A549 (cell line): Measurements from ENCODE around the gene CA11. TPM values are rescaled to one million over a fixed set of nuclear protein-coding genes. Genes with fewer than 3 reads are reported as not detected.

Experiments used
- ATAC-seq, 2 experiments: fragments of 200-7000 bp in 1 of 2; fragments of >200 bp in 1 of 2; cut with Nextera tagmentation in 1 of 2; cut with Tn5 transposase in 1 of 2; 3 replicates each; pipeline versions ENCODE4 v1.8.0 to v1.9.1; 2018 to 2020; ENCODE audit warnings: mild to moderate bottlenecking in 1 of 2, moderate library complexity in 1 of 2
- CTCF ChIA-PET: fragments of 300-600 bp; sonication (Branson Sonifier 250); formaldehyde crosslinking; extraction: SDS; loops from one replicate; lab custom pipeline; 2021; ENCODE audit warnings: antibody characterized with exemption, inconsistent platforms; lab: Yijun Ruan, JAX
- POLR2A ChIA-PET: fragments of 350-600 bp; formaldehyde crosslinking; extraction: SDS; loops from one replicate; lab custom pipeline; 2021; ENCODE audit warnings: antibody characterized with exemption, inconsistent platforms; lab: Yijun Ruan, JAX
- DNase-seq, 2 experiments: peaks; one replicate each; pipeline versions ENCODE4 v3.0.0 to v3.0.0-alpha.2; 2011 to 2016; ENCODE audit warnings: low read depth in 1 of 2, low spot score in 1 of 2
- FAIRE-seq: peaks from 2 replicates; lab custom pipeline; 2011; peaks lifted over from hg19 to GRCh38; lab: Jason Lieb, UNC
- H3K27ac ChIP-seq, 2 experiments: fragments of >200 bp; sonication (Bioruptor Twin); formaldehyde crosslinking; 3 replicates each; pipeline ENCODE4 v1.5.1; 2016 to 2017
- H3K4me1 ChIP-seq: fragments of >200 bp; sonication (Bioruptor Twin); formaldehyde crosslinking; 3 replicates; pipeline ENCODE4 v1.6.1; 2016
- H3K4me2 ChIP-seq: fragments of >200 bp; sonication (Bioruptor Twin); formaldehyde crosslinking; 3 replicates; pipeline ENCODE4 v1.6.1; 2016
- H3K4me3 ChIP-seq: fragments of >200 bp; sonication (Bioruptor Twin); formaldehyde crosslinking; 3 replicates; pipeline ENCODE4 v1.5.1; 2016
- H3K9me3 ChIP-seq: fragments of >200 bp; sonication (Bioruptor Twin); formaldehyde crosslinking; 3 replicates; pipeline ENCODE4 v1.6.1; 2016
- BHLHE40 ChIP-seq: IDR thresholded peaks from 2 replicates; pipeline ENCODE4 v1.6.1; 2012; ENCODE audit warnings: low read depth, low read length, inconsistent platforms
- FOSB ChIP-seq: fragments of 250-450 bp; sonication (Bioruptor Pico); IDR thresholded peaks from 2 replicates; pipeline ENCODE4 v1.5.0; 2020; ENCODE audit warnings: mild to moderate bottlenecking, moderate library complexity
- HDAC2 ChIP-seq: fragments of 200-600 bp; sonication (generic); IDR thresholded peaks from 2 replicates; pipeline ENCODE4 v1.6.1; 2016
- HOXA7 ChIP-seq: fragments of 250-450 bp; sonication (Bioruptor Pico); IDR thresholded peaks from 2 replicates; pipeline ENCODE4 v1.5.0; 2020; ENCODE audit warnings: mild to moderate bottlenecking, moderate library complexity
- HOXB13 ChIP-seq: fragments of 250-450 bp; sonication (Bioruptor Pico); IDR thresholded peaks from 2 replicates; pipeline ENCODE4 v1.5.0; 2020; ENCODE audit warnings: low read depth, mild to moderate bottlenecking, moderate library complexity
- KDM1A ChIP-seq: fragments of 200-600 bp; sonication (generic); IDR thresholded peaks from 2 replicates; pipeline ENCODE4 v1.6.1; 2016; ENCODE audit warnings: low read depth, mild to moderate bottlenecking
- KDM5A ChIP-seq: fragments of 200-600 bp; sonication (generic); IDR thresholded peaks from 2 replicates; pipeline ENCODE4 v1.6.1; 2016; ENCODE audit warnings: antibody characterized with exemption, mild to moderate bottlenecking
- MAZ ChIP-seq: fragments of 150-350 bp; IDR thresholded peaks from 2 replicates; pipeline ENCODE4 v1.6.1; 2014; ENCODE audit warnings: antibody characterized with exemption, low read depth, low read length, borderline replicate concordance
- MYC ChIP-seq: IDR thresholded peaks from 2 replicates; pipeline ENCODE4 v1.6.1; 2012; ENCODE audit warnings: mild to moderate bottlenecking, inconsistent platforms, low read length, improper control_type of control experiment, borderline replicate concordance
- PHF8 ChIP-seq: fragments of 200-600 bp; sonication (generic); IDR thresholded peaks from 2 replicates; pipeline ENCODE4 v1.6.1; 2016; ENCODE audit warnings: low read depth, mild to moderate bottlenecking, antibody characterized with exemption, moderate library complexity, borderline replicate concordance
- RAD21 ChIP-seq, 2 experiments: fragments of >200 bp in 1 of 2; sonication (Bioruptor Twin) in 1 of 2; formaldehyde crosslinking in 1 of 2; IDR thresholded peaks in 1 of 2; conservative IDR thresholded peaks in 1 of 2; 2 replicates in 1 of 2; 3 replicates in 1 of 2; pipeline ENCODE4 v1.6.1; 2012 to 2018; ENCODE audit warnings: inconsistent platforms in 1 of 2
- RARB ChIP-seq: fragments of 250-450 bp; sonication (Bioruptor Pico); IDR thresholded peaks from 2 replicates; pipeline ENCODE4 v1.8.0; 2021; ENCODE audit warnings: mild to moderate bottlenecking, moderate library complexity
- RNF2 ChIP-seq: fragments of 200-600 bp; sonication (generic); IDR thresholded peaks from 2 replicates; pipeline ENCODE4 v1.6.1; 2016; ENCODE audit warnings: low read depth, mild to moderate bottlenecking, antibody characterized with exemption, moderate library complexity, borderline replicate concordance
- SMC3 ChIP-seq: fragments of >200 bp; sonication (Bioruptor Twin); formaldehyde crosslinking; IDR thresholded peaks from 3 replicates; pipeline ENCODE4 v1.6.1; 2018; ENCODE audit warnings: inconsistent platforms
- TP53 ChIP-seq: fragments of 250-450 bp; sonication (Bioruptor Pico); IDR thresholded peaks from 2 replicates; pipeline ENCODE4 v1.5.0; 2021; ENCODE audit warnings: mild to moderate bottlenecking, moderate library complexity
- ZC3H11A ChIP-seq: fragments of 450-650 bp; IDR thresholded peaks from 2 replicates; pipeline ENCODE4 v1.6.1; 2014; ENCODE audit warnings: antibody characterized with exemption, mild to moderate bottlenecking
- ZFP36 ChIP-seq: fragments of 450-650 bp; IDR thresholded peaks from 2 replicates; pipeline ENCODE4 v1.6.1; 2014; ENCODE audit warnings: borderline replicate concordance; ENCODE audit not compliant: partially characterized antibody
- ZSCAN20 ChIP-seq: fragments of 250-450 bp; sonication (Bioruptor Pico); IDR thresholded peaks from 2 replicates; pipeline ENCODE4 v1.8.0; 2022; ENCODE audit warnings: mild to moderate bottlenecking, moderate library complexity
- WGBS: methylation state at CpG from one replicate; pipeline ENCODE4 v1.1.6; 2017; ENCODE audit errors: missing lambda C conversion rate; 5-methylcytosine and 5-hydroxymethylcytosine counted together
- polyA minus RNA-seq: library from RNA; depleted of rRNA, polyadenylated mRNA; stranded (reverse); fragments of >200 nt; gene quantifications from 2 replicates; pipeline ENCODE4 v1.2.3, GENCODE V29; 2011; rRNA and poly(A)+ RNA removed
- polyA plus RNA-seq, 4 experiments: library from polyadenylated mRNA; depleted of rRNA in 3 of 4; stranded (reverse); fragments of >200 nt; fragmentation: RNase III in 1 of 4; extraction: RNeasy Plus Mini Kit Qiagen cat#74134 plus additional on column Dnase treatment in 1 of 4; gene quantifications; 2 replicates in 3 of 4; 3 replicates in 1 of 4; pipeline ENCODE4 v1.2.3, GENCODE V29; 2011 to 2017
- TF ChIP-seq, protein P1 (sequence below): IDR thresholded peaks from 2 replicates; pipeline ENCODE4 v1.6.1; 2012; ENCODE audit warnings: low read depth, borderline replicate concordance
- TF ChIP-seq, protein P2 (sequence below): fragments of >200 bp; sonication (Bioruptor Twin); formaldehyde crosslinking; IDR thresholded peaks from 3 replicates; pipeline ENCODE4 v1.5.1; 2016
- TF ChIP-seq, protein P3 (sequence below): fragments of 250-450 bp; sonication (Bioruptor Pico); IDR thresholded peaks from 2 replicates; pipeline ENCODE4 v1.5.0; 2020; ENCODE audit warnings: low read depth, mild to moderate bottlenecking, moderate library complexity
- TF ChIP-seq, protein P4 (sequence below): fragments of 200-600 bp; sonication (generic); IDR thresholded peaks from 2 replicates; pipeline ENCODE4 v1.6.1; 2016; ENCODE audit warnings: antibody characterized with exemption, mild to moderate bottlenecking, moderate library complexity
- TF ChIP-seq, protein P5 (sequence below): IDR thresholded peaks from 2 replicates; pipeline ENCODE4 v1.6.1; 2012
- TF ChIP-seq, protein P6 (sequence below): fragments of >200 bp; sonication (Bioruptor Twin); formaldehyde crosslinking; IDR thresholded peaks from 3 replicates; pipeline ENCODE4 v1.6.1; 2016
- TF ChIP-seq, protein P7 (sequence below): fragments of 450-650 bp; IDR thresholded peaks from 2 replicates; pipeline ENCODE4 v1.6.1; 2014; ENCODE audit warnings: antibody characterized with exemption
- TF ChIP-seq, protein P8 (sequence below): IDR thresholded peaks from 2 replicates; pipeline ENCODE4 v1.6.1; 2012

Gene CA11
- 8.8 and 9.8 TPM in 2 replicates for polyA plus RNA-seq (2011; rRNA removed)
- polyA plus RNA-seq (2012; cell fraction: cytosol; rRNA removed): 4.3 and 5.3 TPM in 2 replicates
- 3.4 and 12.5 TPM in 2 replicates for polyA plus RNA-seq (2012; cell fraction: nucleus; rRNA removed)
- polyA plus RNA-seq (2017; fragmentation: RNase III; extraction: RNeasy Plus Mini Kit Qiagen cat#74134 plus additional on column Dnase treatment): 12.8 to 21.0 TPM (median 17.5 TPM) in 3 replicates
- 5.1 and 6.3 TPM in 2 replicates for polyA minus RNA-seq

DNA sequence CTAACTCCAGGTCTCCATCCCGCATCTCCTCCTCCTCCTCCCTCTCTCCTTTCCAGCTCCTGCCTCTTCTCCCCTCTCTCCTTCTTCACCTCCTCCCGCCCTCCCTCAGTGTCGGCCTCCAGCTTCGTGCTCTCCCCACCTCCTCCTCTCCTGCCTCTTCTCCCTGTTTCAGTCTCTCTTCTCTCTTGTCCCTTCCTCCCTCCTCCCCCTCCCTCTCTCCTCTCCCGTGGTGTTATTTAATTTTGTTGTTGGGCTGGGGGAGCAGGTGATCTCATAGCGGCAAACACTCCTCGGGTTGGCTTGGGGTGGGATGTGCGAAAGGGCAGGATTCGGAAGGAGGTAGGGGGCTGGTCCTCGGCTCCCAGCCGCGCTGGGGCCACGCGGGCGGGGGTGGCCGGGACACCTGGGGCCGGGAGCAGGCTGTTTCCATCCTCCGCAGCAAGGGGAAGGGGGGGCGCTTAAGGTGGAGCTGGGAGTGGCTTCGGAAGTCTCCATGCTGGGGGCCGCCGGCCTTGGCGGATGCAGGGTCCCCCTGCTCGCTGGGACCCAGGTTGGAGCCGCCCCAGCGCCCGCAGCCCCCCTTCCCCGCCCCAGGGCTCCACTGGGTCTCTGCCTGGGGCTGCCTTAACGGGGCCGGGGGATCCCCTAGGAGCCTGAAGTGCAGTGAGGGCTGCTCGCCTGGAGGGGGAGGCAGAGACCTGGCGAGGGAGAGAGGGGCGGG, at the start of gene CA11:
Gene CA11 (minus strand): TSS at position 187 of the 721 bp plus-strand sequence. CDS start 555 bp downstream, outside the sequence.
- Histone ChIP-seq H3K9me3 (no peaks in the 10 kb centered on the region), H3K4me2 (peak within 1 kb of the TSS; percentile 94), H3K4me1 (peaks cover 18% of the 10 kb centered on the region; the same call in 2 of the 3 replicates), H3K27ac (peak within 1 kb of the TSS; percentile 87 to 88), H3K4me3 (peak within 1 kb of the TSS; percentile 54)
- no peak for FAIRE-seq
- 5% methylated on average over 8 of the region's 33 CpGs for WGBS
- ChIA-PET CTCF (interaction anchor here (0.5 to 3.5 kb wide), 58 partner anchors 8 to 348 kb away, joined by 3 to 39 read pairs (median 4); partner anchors contain the start of genes FUT1, FUT2, HSD17B14 and IZUMO1), POLR2A (interaction anchor here (1.0 to 3.1 kb wide), 9 partner anchors 12 to 315 kb away, joined by 3 to 15 read pairs (median 4); partner anchors contain the start of genes PPP1R15A, RPL18 and SPHK2)
- peak; percentile 85 to 90 for ATAC-seq
- peak; percentile 91 to 97 for DNase-seq
- TF ChIP-seq MYC (0 out of 2 replicates have a peak, but pooled peaks have one; percentile 7), RNF2 (no peak; the same call in 1 of the 2 replicates), ZFP36 (no peak), TP53 (no peak), HOXA7 (no peak), KDM5A (0 out of 2 replicates have a peak, but pooled peaks have one; percentile 56), ZC3H11A (no peak), MAZ (peak; percentile 72; the same call in 1 of the 2 replicates), ZSCAN20 (CRISPR knock-in tag) (no peak), FOSB (no peak), HOXB13 (CRISPR knock-in tag) (peak; percentile 48), RAD21 (conservative IDR thresholded peaks at IDR 0.05 in 1 of 2, IDR thresholded peaks at IDR 0.05 in 1 of 2) (peak; percentile 97 to 98), KDM1A (0 out of 2 replicates have a peak, but pooled peaks have one; percentile 24), HDAC2 (no peak), SMC3 (peak; percentile 83), RARB (CRISPR knock-in tag) (no peak), PHF8 (0 out of 2 replicates have a peak, but pooled peaks have one; percentile 18), BHLHE40 (no peak)
- TF ChIP-seq, protein P1, sequence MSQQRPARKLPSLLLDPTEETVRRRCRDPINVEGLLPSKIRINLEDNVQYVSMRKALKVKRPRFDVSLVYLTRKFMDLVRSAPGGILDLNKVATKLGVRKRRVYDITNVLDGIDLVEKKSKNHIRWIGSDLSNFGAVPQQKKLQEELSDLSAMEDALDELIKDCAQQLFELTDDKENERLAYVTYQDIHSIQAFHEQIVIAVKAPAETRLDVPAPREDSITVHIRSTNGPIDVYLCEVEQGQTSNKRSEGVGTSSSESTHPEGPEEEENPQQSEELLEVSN: peak; percentile 87
- TF ChIP-seq, protein P2, sequence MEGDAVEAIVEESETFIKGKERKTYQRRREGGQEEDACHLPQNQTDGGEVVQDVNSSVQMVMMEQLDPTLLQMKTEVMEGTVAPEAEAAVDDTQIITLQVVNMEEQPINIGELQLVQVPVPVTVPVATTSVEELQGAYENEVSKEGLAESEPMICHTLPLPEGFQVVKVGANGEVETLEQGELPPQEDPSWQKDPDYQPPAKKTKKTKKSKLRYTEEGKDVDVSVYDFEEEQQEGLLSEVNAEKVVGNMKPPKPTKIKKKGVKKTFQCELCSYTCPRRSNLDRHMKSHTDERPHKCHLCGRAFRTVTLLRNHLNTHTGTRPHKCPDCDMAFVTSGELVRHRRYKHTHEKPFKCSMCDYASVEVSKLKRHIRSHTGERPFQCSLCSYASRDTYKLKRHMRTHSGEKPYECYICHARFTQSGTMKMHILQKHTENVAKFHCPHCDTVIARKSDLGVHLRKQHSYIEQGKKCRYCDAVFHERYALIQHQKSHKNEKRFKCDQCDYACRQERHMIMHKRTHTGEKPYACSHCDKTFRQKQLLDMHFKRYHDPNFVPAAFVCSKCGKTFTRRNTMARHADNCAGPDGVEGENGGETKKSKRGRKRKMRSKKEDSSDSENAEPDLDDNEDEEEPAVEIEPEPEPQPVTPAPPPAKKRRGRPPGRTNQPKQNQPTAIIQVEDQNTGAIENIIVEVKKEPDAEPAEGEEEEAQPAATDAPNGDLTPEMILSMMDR: peak; percentile 90
- TF ChIP-seq, protein P3, sequence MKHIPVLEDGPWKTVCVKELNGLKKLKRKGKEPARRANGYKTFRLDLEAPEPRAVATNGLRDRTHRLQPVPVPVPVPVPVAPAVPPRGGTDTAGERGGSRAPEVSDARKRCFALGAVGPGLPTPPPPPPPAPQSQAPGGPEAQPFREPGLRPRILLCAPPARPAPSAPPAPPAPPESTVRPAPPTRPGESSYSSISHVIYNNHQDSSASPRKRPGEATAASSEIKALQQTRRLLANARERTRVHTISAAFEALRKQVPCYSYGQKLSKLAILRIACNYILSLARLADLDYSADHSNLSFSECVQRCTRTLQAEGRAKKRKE (CRISPR knock-in tag): 0 out of 2 replicates have a peak, but pooled peaks have one; percentile 28
- TF ChIP-seq, protein P4, sequence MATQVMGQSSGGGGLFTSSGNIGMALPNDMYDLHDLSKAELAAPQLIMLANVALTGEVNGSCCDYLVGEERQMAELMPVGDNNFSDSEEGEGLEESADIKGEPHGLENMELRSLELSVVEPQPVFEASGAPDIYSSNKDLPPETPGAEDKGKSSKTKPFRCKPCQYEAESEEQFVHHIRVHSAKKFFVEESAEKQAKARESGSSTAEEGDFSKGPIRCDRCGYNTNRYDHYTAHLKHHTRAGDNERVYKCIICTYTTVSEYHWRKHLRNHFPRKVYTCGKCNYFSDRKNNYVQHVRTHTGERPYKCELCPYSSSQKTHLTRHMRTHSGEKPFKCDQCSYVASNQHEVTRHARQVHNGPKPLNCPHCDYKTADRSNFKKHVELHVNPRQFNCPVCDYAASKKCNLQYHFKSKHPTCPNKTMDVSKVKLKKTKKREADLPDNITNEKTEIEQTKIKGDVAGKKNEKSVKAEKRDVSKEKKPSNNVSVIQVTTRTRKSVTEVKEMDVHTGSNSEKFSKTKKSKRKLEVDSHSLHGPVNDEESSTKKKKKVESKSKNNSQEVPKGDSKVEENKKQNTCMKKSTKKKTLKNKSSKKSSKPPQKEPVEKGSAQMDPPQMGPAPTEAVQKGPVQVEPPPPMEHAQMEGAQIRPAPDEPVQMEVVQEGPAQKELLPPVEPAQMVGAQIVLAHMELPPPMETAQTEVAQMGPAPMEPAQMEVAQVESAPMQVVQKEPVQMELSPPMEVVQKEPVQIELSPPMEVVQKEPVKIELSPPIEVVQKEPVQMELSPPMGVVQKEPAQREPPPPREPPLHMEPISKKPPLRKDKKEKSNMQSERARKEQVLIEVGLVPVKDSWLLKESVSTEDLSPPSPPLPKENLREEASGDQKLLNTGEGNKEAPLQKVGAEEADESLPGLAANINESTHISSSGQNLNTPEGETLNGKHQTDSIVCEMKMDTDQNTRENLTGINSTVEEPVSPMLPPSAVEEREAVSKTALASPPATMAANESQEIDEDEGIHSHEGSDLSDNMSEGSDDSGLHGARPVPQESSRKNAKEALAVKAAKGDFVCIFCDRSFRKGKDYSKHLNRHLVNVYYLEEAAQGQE: no peak
- TF ChIP-seq, protein P5, sequence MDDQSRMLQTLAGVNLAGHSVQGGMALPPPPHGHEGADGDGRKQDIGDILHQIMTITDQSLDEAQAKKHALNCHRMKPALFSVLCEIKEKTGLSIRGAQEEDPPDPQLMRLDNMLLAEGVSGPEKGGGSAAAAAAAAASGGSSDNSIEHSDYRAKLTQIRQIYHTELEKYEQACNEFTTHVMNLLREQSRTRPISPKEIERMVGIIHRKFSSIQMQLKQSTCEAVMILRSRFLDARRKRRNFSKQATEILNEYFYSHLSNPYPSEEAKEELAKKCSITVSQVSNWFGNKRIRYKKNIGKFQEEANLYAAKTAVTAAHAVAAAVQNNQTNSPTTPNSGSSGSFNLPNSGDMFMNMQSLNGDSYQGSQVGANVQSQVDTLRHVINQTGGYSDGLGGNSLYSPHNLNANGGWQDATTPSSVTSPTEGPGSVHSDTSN: peak; percentile 15; the same call in 1 of the 2 replicates
- TF ChIP-seq, protein P6, sequence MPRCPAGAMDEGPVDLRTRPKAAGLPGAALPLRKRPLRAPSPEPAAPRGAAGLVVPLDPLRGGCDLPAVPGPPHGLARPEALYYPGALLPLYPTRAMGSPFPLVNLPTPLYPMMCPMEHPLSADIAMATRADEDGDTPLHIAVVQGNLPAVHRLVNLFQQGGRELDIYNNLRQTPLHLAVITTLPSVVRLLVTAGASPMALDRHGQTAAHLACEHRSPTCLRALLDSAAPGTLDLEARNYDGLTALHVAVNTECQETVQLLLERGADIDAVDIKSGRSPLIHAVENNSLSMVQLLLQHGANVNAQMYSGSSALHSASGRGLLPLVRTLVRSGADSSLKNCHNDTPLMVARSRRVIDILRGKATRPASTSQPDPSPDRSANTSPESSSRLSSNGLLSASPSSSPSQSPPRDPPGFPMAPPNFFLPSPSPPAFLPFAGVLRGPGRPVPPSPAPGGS: 0 out of 3 replicates have a peak, but pooled peaks have one; percentile 24
- TF ChIP-seq, protein P7, sequence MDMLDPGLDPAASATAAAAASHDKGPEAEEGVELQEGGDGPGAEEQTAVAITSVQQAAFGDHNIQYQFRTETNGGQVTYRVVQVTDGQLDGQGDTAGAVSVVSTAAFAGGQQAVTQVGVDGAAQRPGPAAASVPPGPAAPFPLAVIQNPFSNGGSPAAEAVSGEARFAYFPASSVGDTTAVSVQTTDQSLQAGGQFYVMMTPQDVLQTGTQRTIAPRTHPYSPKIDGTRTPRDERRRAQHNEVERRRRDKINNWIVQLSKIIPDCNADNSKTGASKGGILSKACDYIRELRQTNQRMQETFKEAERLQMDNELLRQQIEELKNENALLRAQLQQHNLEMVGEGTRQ: no peak
- TF ChIP-seq, protein P8, sequence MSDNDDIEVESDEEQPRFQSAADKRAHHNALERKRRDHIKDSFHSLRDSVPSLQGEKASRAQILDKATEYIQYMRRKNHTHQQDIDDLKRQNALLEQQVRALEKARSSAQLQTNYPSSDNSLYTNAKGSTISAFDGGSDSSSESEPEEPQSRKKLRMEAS: peak; percentile 93
